Loucy (cell line): ENCODE data around the gene HOXD1.

Source experiments
- CTCF ChIP-seq: fragments of 200-600 bp; sonication (generic); conservative IDR thresholded peaks from 2 replicates; pipeline ENCODE4 v1.5.1; 2014; ENCODE audit warnings: mild to moderate bottlenecking, antibody characterized with exemption, low read length
- EZH2phosphoT487 ChIP-seq: fragments of 200-600 bp; IDR thresholded peaks from 2 replicates; pipeline ENCODE4 v1.6.1; 2018; ENCODE audit warnings: antibody characterized with exemption, mild to moderate bottlenecking, moderate library complexity, borderline replicate concordance

DNA sequence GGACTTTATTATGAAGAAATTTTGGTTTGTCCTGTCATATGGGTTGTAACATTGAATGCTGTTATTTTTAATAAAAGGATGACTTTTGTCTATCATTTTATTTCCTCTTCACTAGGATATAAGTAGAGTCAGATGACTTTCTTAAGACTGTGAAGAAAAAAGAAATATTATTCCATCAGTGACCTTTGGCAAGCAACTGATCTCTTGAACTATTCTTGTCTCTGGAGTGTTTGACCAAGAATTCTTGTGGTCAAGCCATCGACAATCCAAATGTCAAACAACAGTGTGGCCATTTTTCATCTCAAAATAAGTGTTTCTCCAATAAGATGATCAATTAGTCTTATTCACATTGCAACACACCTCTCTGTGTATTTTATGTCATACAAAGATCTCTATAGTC lies 24.9 kb downstream of the HOXD1 start:
- TF ChIP-seq CTCF (no peak), EZH2phosphoT487 (no peak)
